Astrocyte (in vitro differentiated cells and primary cell): ENCODE data around the gene PCYT1B. TPM values are rescaled to one million over a fixed set of nuclear protein-coding genes. Genes with fewer than 3 reads are reported as not detected.

Source experiments
- DNase-seq: peaks from one replicate; pipeline ENCODE4 v3.0.0-alpha.2; 2010; ENCODE audit warnings: low read depth
- FAIRE-seq: peaks from 2 replicates; lab custom pipeline; 2011; peaks lifted over from hg19 to GRCh38; lab: Jason Lieb, UNC
- H2AFZ ChIP-seq: 2 replicates; pipeline ENCODE4 v1.6.0; 2012; ENCODE audit warnings: low read depth, low read length, inconsistent platforms
- H3K27ac ChIP-seq: 2 replicates; pipeline ENCODE4 v1.5.1; 2011; ENCODE audit warnings: low read depth, low read length, inconsistent platforms
- H3K27me3 ChIP-seq: 2 replicates; pipeline ENCODE4 v1.6.0; 2011; ENCODE audit warnings: low read length, inconsistent platforms; ENCODE audit not compliant: insufficient read depth
- H3K36me3 ChIP-seq: 2 replicates; pipeline ENCODE4 v1.5.1; 2011; ENCODE audit warnings: low read length, inconsistent platforms; ENCODE audit not compliant: insufficient read depth
- H3K4me1 ChIP-seq: 2 replicates; pipeline ENCODE4 v1.5.1; 2011; ENCODE audit warnings: low read length, inconsistent platforms; ENCODE audit not compliant: insufficient read depth
- H3K4me2 ChIP-seq: 2 replicates; pipeline ENCODE4 v1.6.0; 2012; ENCODE audit warnings: low read length, inconsistent platforms
- H3K4me3 ChIP-seq: 2 replicates; pipeline ENCODE4 v1.5.1; 2011; ENCODE audit warnings: low read depth, mild to moderate bottlenecking, low read length, inconsistent platforms; ENCODE audit not compliant: insufficient read depth
- H3K79me2 ChIP-seq: 2 replicates; pipeline ENCODE4 v1.6.0; 2012; ENCODE audit warnings: mild to moderate bottlenecking, low read length, inconsistent platforms; ENCODE audit not compliant: insufficient read depth
- H3K9ac ChIP-seq: 2 replicates; pipeline ENCODE4 v1.6.0; 2012; ENCODE audit warnings: mild to moderate bottlenecking, low read length, inconsistent platforms
- H3K9me3 ChIP-seq: 2 replicates; pipeline ENCODE4 v1.5.1; 2012; ENCODE audit warnings: low read depth, mild to moderate bottlenecking, low read length, inconsistent platforms; ENCODE audit not compliant: insufficient read depth
- H4K20me1 ChIP-seq: 2 replicates; pipeline ENCODE4 v1.6.0; 2012; ENCODE audit warnings: low read length, inconsistent platforms; ENCODE audit not compliant: insufficient read depth
- H3K27ac Mint-ChIP-seq: one replicate; pipeline ENCODE4 v1.8.0; 2021; ENCODE audit warnings: mild to moderate bottlenecking, mixed read lengths; ENCODE audit not compliant: unreplicated experiment
- H3K27me3 Mint-ChIP-seq: one replicate; pipeline ENCODE4 v1.8.0; 2021; ENCODE audit warnings: low read depth, mixed read lengths; ENCODE audit not compliant: unreplicated experiment
- H3K36me3 Mint-ChIP-seq: one replicate; pipeline ENCODE4 v1.8.0; 2021; ENCODE audit warnings: low read depth, mixed read lengths; ENCODE audit not compliant: unreplicated experiment
- H3K4me1 Mint-ChIP-seq: one replicate; pipeline ENCODE4 v1.8.0; 2021; ENCODE audit warnings: low read depth, mixed read lengths; ENCODE audit not compliant: unreplicated experiment
- H3K4me3 Mint-ChIP-seq: one replicate; pipeline ENCODE4 v1.8.0; 2021; ENCODE audit warnings: mild to moderate bottlenecking, moderate library complexity, mixed read lengths; ENCODE audit not compliant: unreplicated experiment
- H3K9me3 Mint-ChIP-seq: one replicate; pipeline ENCODE4 v1.8.0; 2021; ENCODE audit warnings: mild to moderate bottlenecking, mixed read lengths; ENCODE audit not compliant: unreplicated experiment
- CTCF ChIP-seq: IDR thresholded peaks from 2 replicates; pipeline ENCODE4 v1.5.1; 2011; ENCODE audit warnings: low read depth, mild to moderate bottlenecking, inconsistent platforms, low read length, moderate library complexity; ENCODE audit not compliant: insufficient read depth
- EZH2 ChIP-seq: IDR thresholded peaks from 2 replicates; pipeline ENCODE4 v1.6.1; 2012; ENCODE audit warnings: mild to moderate bottlenecking, low read length, inconsistent platforms; ENCODE audit not compliant: insufficient read depth
- total RNA-seq: library from RNA; stranded (reverse); gene quantifications from 2 replicates; pipeline ENCODE4 v1.2.1, GENCODE V29; 2021

Gene PCYT1B
- total RNA-seq, 1 donor from 2014 or later: 5.6 TPM

DNA sequence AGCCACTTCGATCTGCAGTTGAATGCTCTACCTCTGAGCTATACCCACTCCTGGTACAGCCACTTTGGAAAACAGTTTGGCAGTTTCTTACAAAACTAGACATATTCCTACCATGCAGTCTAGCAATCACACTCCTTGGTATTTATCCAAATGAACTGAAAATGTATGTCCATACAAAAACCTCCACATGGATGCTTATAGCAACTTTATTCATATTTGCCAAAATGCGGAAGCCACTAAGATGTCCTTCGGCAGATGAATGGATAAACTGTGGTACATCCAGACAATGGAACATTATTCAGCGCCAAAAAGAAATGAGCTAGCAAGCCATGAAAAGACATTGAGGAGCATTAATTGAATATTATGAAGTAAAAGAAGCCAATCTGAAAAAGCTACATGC lies 45.3 kb downstream of the PCYT1B start:
- H3K4me2 ChIP-seq: no peak overlapping the region
- no peaks in the 10 kb centered on the region for H3K79me2 ChIP-seq
- H2AFZ ChIP-seq: no peak overlapping the region
- H4K20me1 ChIP-seq: no peaks in the 10 kb centered on the region
- H3K27me3 ChIP-seq: no peaks in the 10 kb centered on the region
- Mint-ChIP-seq H3K4me1 (no peaks in the 10 kb centered on the region), H3K27ac (no peak overlapping the region), H3K27me3 (no peaks in the 10 kb centered on the region), H3K9me3 (no peaks in the 10 kb centered on the region), H3K36me3 (no peaks in the 10 kb centered on the region), H3K4me3 (no peak overlapping the region)
- no peak for DNase-seq
- FAIRE-seq: peak; percentile 64
- H3K9ac ChIP-seq: no peak overlapping the region
- H3K4me3 ChIP-seq: no peak overlapping the region
- TF ChIP-seq CTCF (no peak), EZH2 (no peak)
- H3K36me3 ChIP-seq: no peaks in the 10 kb centered on the region
- H3K9me3 ChIP-seq: no peaks in the 10 kb centered on the region
- no peak overlapping the region for H3K27ac ChIP-seq
- H3K4me1 ChIP-seq: no peaks in the 10 kb centered on the region

DNA sequence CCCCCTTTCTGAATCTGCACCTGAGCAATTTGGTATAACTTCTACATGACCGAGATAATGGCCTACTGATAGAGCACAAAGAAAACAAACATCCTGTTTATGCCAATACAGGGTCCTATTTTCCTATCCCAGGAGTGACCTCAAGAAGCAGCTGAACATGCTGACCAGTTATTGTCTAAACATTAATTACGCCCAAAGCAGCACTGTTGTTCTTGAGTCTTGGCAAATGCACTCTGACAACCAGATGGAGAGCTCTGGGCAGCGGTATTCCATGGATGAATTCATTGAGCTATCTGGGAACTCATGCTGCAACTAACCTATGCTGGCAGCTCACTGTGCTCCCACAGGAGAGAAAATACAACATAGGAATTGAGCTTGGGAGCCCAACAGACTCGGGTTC lies 52.6 kb downstream of the PCYT1B start:
- no peaks in the 10 kb centered on the region for H3K4me1 Mint-ChIP-seq
- no peak overlapping the region for H3K9ac ChIP-seq
- no peaks in the 10 kb centered on the region for H3K9me3 ChIP-seq
- H3K27me3 Mint-ChIP-seq: no peaks in the 10 kb centered on the region
- FAIRE-seq (no peak), DNase-seq (no peak)
- no peaks in the 10 kb centered on the region for H3K79me2 ChIP-seq
- H3K27ac ChIP-seq: no peak overlapping the region
- no peak for TF ChIP-seq EZH2
- TF ChIP-seq CTCF: no peak
- no peak overlapping the region for H2AFZ ChIP-seq
- H3K27me3 ChIP-seq: no peaks in the 10 kb centered on the region
- H3K27ac Mint-ChIP-seq: no peak overlapping the region
- H3K4me2 ChIP-seq: no peak overlapping the region
- H3K36me3 Mint-ChIP-seq: no peaks in the 10 kb centered on the region
- no peak overlapping the region for H3K4me3 Mint-ChIP-seq
- H3K36me3 ChIP-seq: no peaks in the 10 kb centered on the region
- no peaks in the 10 kb centered on the region for H4K20me1 ChIP-seq
- no peaks in the 10 kb centered on the region for H3K4me1 ChIP-seq
- H3K9me3 Mint-ChIP-seq: no peaks in the 10 kb centered on the region
- no peak overlapping the region for H3K4me3 ChIP-seq

DNA sequence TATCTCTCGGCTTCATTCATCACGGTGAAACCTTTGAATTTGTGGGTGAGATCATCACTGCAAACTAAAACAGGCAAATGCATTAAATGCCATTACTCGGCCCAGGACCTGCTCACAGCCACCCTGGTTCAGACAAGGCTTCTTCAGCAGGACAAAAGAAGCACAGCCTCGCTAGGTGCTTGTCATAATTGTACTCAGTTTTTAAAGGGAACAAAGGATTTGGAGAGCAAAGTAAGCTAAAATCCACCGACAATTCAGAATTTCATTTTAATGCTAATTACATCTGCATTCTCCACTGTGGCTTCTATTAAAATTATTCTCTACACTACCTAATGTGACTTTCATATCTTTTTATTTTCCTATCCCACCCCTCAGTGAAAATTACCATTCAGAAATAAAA lies 57.0 kb downstream of the PCYT1B start:
- H3K9ac ChIP-seq: no peak overlapping the region
- H3K4me1 ChIP-seq: no peaks in the 10 kb centered on the region
- no peak overlapping the region for H3K4me3 ChIP-seq
- no peak overlapping the region for H3K27ac ChIP-seq
- H2AFZ ChIP-seq: no peak overlapping the region
- no peaks in the 10 kb centered on the region for H3K27me3 Mint-ChIP-seq
- peak; percentile 43 for FAIRE-seq
- H4K20me1 ChIP-seq: no peaks in the 10 kb centered on the region
- no peaks in the 10 kb centered on the region for H3K4me1 Mint-ChIP-seq
- peaks cover 2% of the 10 kb centered on the region for H3K36me3 Mint-ChIP-seq
- DNase-seq: no peak
- no peaks in the 10 kb centered on the region for H3K36me3 ChIP-seq
- H3K4me2 ChIP-seq: no peak overlapping the region
- no peaks in the 10 kb centered on the region for H3K79me2 ChIP-seq
- no peak overlapping the region for H3K4me3 Mint-ChIP-seq
- no peaks in the 10 kb centered on the region for H3K9me3 Mint-ChIP-seq
- TF ChIP-seq CTCF (no peak), EZH2 (no peak)
- H3K27ac Mint-ChIP-seq: no peak overlapping the region
- H3K27me3 ChIP-seq: no peaks in the 10 kb centered on the region
- H3K9me3 ChIP-seq: no peaks in the 10 kb centered on the region
